H1 (cell line): ENCODE data around the gene CDCA4. TPM values are rescaled to one million over a fixed set of nuclear protein-coding genes. Genes with fewer than 3 reads are reported as not detected.
A peak's percentile ranks its signal among the peaks of the same experiment; 100 is the strongest.

Experiments used
- CTCF ChIA-PET: fragments of 300-600 bp; sonication (Branson Sonifier 250); formaldehyde crosslinking; loops from one replicate; lab custom pipeline; 2021; ENCODE audit not compliant: partially characterized antibody; lab: Charles Lee
- POLR2A ChIA-PET: fragments of 300-600 bp; sonication (Branson Sonifier 250); formaldehyde crosslinking; loops from one replicate; lab custom pipeline; 2021; ENCODE audit warnings: inconsistent platforms; ENCODE audit not compliant: partially characterized antibody; lab: Charles Lee
- DNase-seq, 2 experiments: peaks; one replicate each; pipeline versions ENCODE4 v3.0.0 to v3.0.0-alpha.2; 2010 to 2022; ENCODE audit warnings: low spot score in 2 of 2, low read depth in 1 of 2, mixed read lengths in 1 of 2
- FAIRE-seq: peaks from 2 replicates; lab custom pipeline; 2011; peaks lifted over from hg19 to GRCh38; lab: Jason Lieb, UNC
- H2AFZ ChIP-seq: 2 replicates; pipeline ENCODE4 v1.8.1; 2012; ENCODE audit warnings: low read length, inconsistent platforms
- H2AK5ac ChIP-seq: 2 replicates; pipeline ENCODE4 v1.6.1; 2013; ENCODE audit warnings: low read depth, low read length
- H2BK120ac ChIP-seq: replicated peaks from 2 replicates; pipeline ENCODE3; 2013; ENCODE audit warnings: low read depth, low read length, inconsistent platforms
- H2BK12ac ChIP-seq: 2 replicates; pipeline ENCODE4 v1.6.1; 2013; ENCODE audit warnings: low read depth, low read length
- H2BK15ac ChIP-seq: 2 replicates; pipeline ENCODE4 v1.6.1; 2013; ENCODE audit warnings: low read length
- H2BK20ac ChIP-seq: 2 replicates; pipeline ENCODE4 v1.6.1; 2013; ENCODE audit warnings: low read length
- H2BK5ac ChIP-seq: 2 replicates; pipeline ENCODE4 v1.6.1; 2013; ENCODE audit warnings: low read depth, low read length
- H3K14ac ChIP-seq: 2 replicates; pipeline ENCODE4 v1.6.1; 2013; ENCODE audit warnings: inconsistent platforms; ENCODE audit not compliant: insufficient read length
- H3K18ac ChIP-seq: 2 replicates; pipeline ENCODE4 v1.6.1; 2013; ENCODE audit warnings: low read length; ENCODE audit errors: extremely low read depth
- H3K23ac ChIP-seq: 2 replicates; pipeline ENCODE4 v1.6.1; 2013; ENCODE audit warnings: inconsistent platforms; ENCODE audit not compliant: insufficient read length
- H3K23me2 ChIP-seq: 2 replicates; pipeline ENCODE4 v1.6.1; 2013; ENCODE audit warnings: low read depth, low read length
- H3K27ac ChIP-seq: 2 replicates; pipeline ENCODE4 v1.6.1; 2011; ENCODE audit warnings: low read depth, low read length, inconsistent platforms
- H3K27me3 ChIP-seq, 4 experiments: replicated peaks in 1 of 4; 1 replicate in 1 of 4; 2 replicates in 3 of 4; pipeline versions ENCODE4 v1.6.1 to v1.8.1; 2011 to 2013; ENCODE audit warnings: low read length in 3 of 4, mild to moderate bottlenecking in 3 of 4, inconsistent platforms in 2 of 4, mixed read lengths in 2 of 4, moderate library complexity in 1 of 4; ENCODE audit not compliant: control insufficient read depth in 3 of 4, insufficient read depth in 3 of 4; ENCODE audit errors: extremely low read depth in 1 of 4
- H3K36me3 ChIP-seq, 4 experiments: 2 replicates each; pipeline versions ENCODE4 v1.6.1 to v1.8.1; 2011 to 2013; ENCODE audit warnings: mild to moderate bottlenecking in 4 of 4, low read length in 3 of 4, moderate library complexity in 2 of 4, control low read depth in 1 of 4, inconsistent platforms in 1 of 4; ENCODE audit not compliant: insufficient read depth in 4 of 4, control insufficient read depth in 2 of 4
- H3K4ac ChIP-seq: replicated peaks from 2 replicates; pipeline ENCODE3; 2013; ENCODE audit warnings: low read length, low read depth, mixed read lengths, inconsistent platforms; ENCODE audit not compliant: insufficient read length
- H3K4me1 ChIP-seq, 4 experiments: replicated peaks in 1 of 4; 1 replicate in 1 of 4; 2 replicates in 3 of 4; pipeline versions ENCODE4 v1.6.1 to v1.8.1; 2011 to 2013; ENCODE audit warnings: low read length in 3 of 4, inconsistent platforms in 2 of 4, mixed read lengths in 1 of 4; ENCODE audit not compliant: insufficient read depth in 4 of 4, control insufficient read depth in 3 of 4
- H3K4me2 ChIP-seq, 2 experiments: 2 replicates each; pipeline versions ENCODE4 v1.6.1 to v1.8.1; 2011 to 2013; ENCODE audit warnings: low read depth in 2 of 2, low read length in 2 of 2, control low read depth in 1 of 2, inconsistent platforms in 1 of 2, mild to moderate bottlenecking in 1 of 2; ENCODE audit not compliant: insufficient read depth in 1 of 2
- H3K4me3 ChIP-seq, 4 experiments: fragments of 200-600, 300-600 bp in 1 of 4; sonication (generic), shearing (Covaris generic), sonication (Bioruptor Twin) in 1 of 4; 2 replicates each; pipeline versions ENCODE4 v1.5.1 to v1.8.1; 2011 to 2016; ENCODE audit warnings: low read length in 4 of 4, low read depth in 3 of 4, control low read depth in 2 of 4, inconsistent platforms in 2 of 4, mild to moderate bottlenecking in 2 of 4, mixed read lengths in 1 of 4, moderate library complexity in 1 of 4; ENCODE audit not compliant: insufficient read depth in 2 of 4; ENCODE audit errors: extremely low read depth in 1 of 4
- H3K56ac ChIP-seq: replicated peaks from 2 replicates; pipeline ENCODE3; 2013; ENCODE audit warnings: low read depth, mild to moderate bottlenecking, mixed read lengths, low read length, inconsistent platforms; ENCODE audit not compliant: insufficient read length
- H3K79me1 ChIP-seq: 2 replicates; pipeline ENCODE4 v1.6.1; 2013; ENCODE audit warnings: low read depth, low read length, control low read depth
- H3K79me2 ChIP-seq, 2 experiments: 2 replicates each; pipeline versions ENCODE4 v1.6.1 to v1.8.1; 2012 to 2013; ENCODE audit warnings: low read length in 2 of 2, mild to moderate bottlenecking in 2 of 2, inconsistent platforms in 1 of 2; ENCODE audit not compliant: insufficient read depth in 2 of 2, control insufficient read depth in 1 of 2
- H3K9ac ChIP-seq, 4 experiments: replicated peaks in 1 of 4; 1 replicate in 1 of 4; 2 replicates in 3 of 4; pipeline versions ENCODE4 v1.6.1 to v1.8.1; 2011 to 2013; ENCODE audit warnings: low read depth in 3 of 4, low read length in 3 of 4, control low read depth in 2 of 4, mild to moderate bottlenecking in 2 of 4, moderate library complexity in 2 of 4, inconsistent platforms in 1 of 4; ENCODE audit errors: extremely low read depth in 1 of 4
- H3K9me3 ChIP-seq, 2 experiments: 2 replicates each; pipeline versions ENCODE4 v1.6.1 to v1.8.1; 2012 to 2013; ENCODE audit warnings: mild to moderate bottlenecking in 2 of 2, moderate library complexity in 2 of 2, control low read depth in 1 of 2, inconsistent platforms in 1 of 2, low read depth in 1 of 2, low read length in 1 of 2, mixed read lengths in 1 of 2; ENCODE audit not compliant: insufficient read depth in 2 of 2
- H4K20me1 ChIP-seq, 2 experiments: replicated peaks in 1 of 2; 2 replicates each; pipeline versions ENCODE3 to v1.8.1; 2011 to 2013; ENCODE audit warnings: inconsistent platforms in 2 of 2, low read length in 2 of 2, mild to moderate bottlenecking in 1 of 2; ENCODE audit not compliant: insufficient read depth in 2 of 2, control insufficient read depth in 1 of 2
- H4K5ac ChIP-seq: 2 replicates; pipeline ENCODE4 v1.6.1; 2013; ENCODE audit warnings: low read length, low read depth, mixed read lengths, inconsistent platforms; ENCODE audit not compliant: insufficient read length
- H4K8ac ChIP-seq: 2 replicates; pipeline ENCODE4 v1.8.0; 2013; ENCODE audit warnings: mild to moderate bottlenecking, moderate library complexity, low read length, inconsistent platforms; ENCODE audit not compliant: insufficient read depth; ENCODE audit errors: extremely low read depth
- H4K91ac ChIP-seq: replicated peaks from 2 replicates; pipeline ENCODE3; 2013; ENCODE audit warnings: low read length, mixed read lengths, inconsistent platforms; ENCODE audit not compliant: insufficient read length
- BCL11A ChIP-seq, 2 experiments: IDR thresholded peaks; one replicate each; pipeline ENCODE4 v1.6.1; 2011; ENCODE audit warnings: low read depth in 2 of 2, low read length in 2 of 2, mild to moderate bottlenecking in 2 of 2
- CBX8 ChIP-seq: fragments of 300-800, 300-1000 bp; sonication (generic); IDR thresholded peaks from 2 replicates; pipeline ENCODE4 v1.7.1; 2016; ENCODE audit warnings: low read depth, low read length, borderline replicate concordance
- EZH2 ChIP-seq: fragments of 200-600 bp; sonication (generic); IDR thresholded peaks from 2 replicates; pipeline ENCODE4 v1.7.1; 2012; ENCODE audit warnings: low read depth, mild to moderate bottlenecking, moderate library complexity, low read length, inconsistent platforms; ENCODE audit not compliant: severe bottlenecking
- KDM4A ChIP-seq: IDR thresholded peaks from one replicate; pipeline ENCODE4 v1.7.1; 2012; ENCODE audit warnings: low read depth, mild to moderate bottlenecking, moderate library complexity, low read length, inconsistent platforms; ENCODE audit not compliant: severe bottlenecking
- NRF1 ChIP-seq: IDR thresholded peaks from 2 replicates; pipeline ENCODE4 v1.6.1; 2011; ENCODE audit warnings: mild to moderate bottlenecking, low read depth, low read length, improper control_type of control experiment
- POU5F1 ChIP-seq: IDR thresholded peaks from 2 replicates; pipeline ENCODE4 v1.6.1; 2011; ENCODE audit warnings: low read depth, mild to moderate bottlenecking, low read length, moderate library complexity
- SIX5 ChIP-seq: IDR thresholded peaks from 2 replicates; pipeline ENCODE4 v1.6.1; 2011; ENCODE audit warnings: mild to moderate bottlenecking, low read depth, low read length
- SUZ12 ChIP-seq: fragments of 200-600 bp; sonication (generic); IDR thresholded peaks from 2 replicates; pipeline ENCODE4 v1.6.1; 2012; ENCODE audit warnings: mild to moderate bottlenecking, inconsistent platforms, low read length, moderate library complexity, mixed read lengths
- USF2 ChIP-seq: IDR thresholded peaks from 2 replicates; pipeline ENCODE4 v1.6.1; 2011; ENCODE audit warnings: low read length, improper control_type of control experiment
- WGBS, 2 experiments: shearing (Covaris generic) in 1 of 2; methylation state at CpG; one replicate each; pipeline versions ENCODE4 v1.1.6 to v1.1.7; 2013 to 2015; ENCODE audit warnings: low lambda C conversion rate in 2 of 2, mixed read lengths in 2 of 2, inconsistent platforms in 1 of 2, low coverage in 1 of 2, missing lambda C conversion rate in 1 of 2; ENCODE audit not compliant: insufficient replicate concordance in 2 of 2, insufficient coverage in 1 of 2, insufficient read length in 1 of 2; ENCODE audit errors: extremely low coverage in 1 of 2, missing lambda C conversion rate in 1 of 2; 5-methylcytosine and 5-hydroxymethylcytosine counted together
- polyA plus RNA-seq, 7 experiments: library from polyadenylated mRNA; depleted of rRNA in 3 of 7; stranded (reverse) in 5 of 7; unstranded in 2 of 7; fragments of >200 nt in 5 of 7; fragments of 200-250 nt in 2 of 7; gene quantifications; 1 replicate in 5 of 7; 2 replicates in 1 of 7; 4 replicates in 1 of 7; pipeline versions ENCODE4 v1.2.1 to v1.2.3, GENCODE V29; 2011 to 2013; ENCODE audit warnings: missing spikeins in 2 of 7, mixed read lengths in 2 of 7
- total RNA-seq: library from RNA; stranded (reverse); fragmentation: NEBNext Ultra II Directional; extraction: Animal tissue kit (Norgen Biotek cat#: 25700); gene quantifications from 2 replicates; pipeline ENCODE4 v1.2.1, GENCODE V29; 2021

CDCA4 gene
- total and polyA plus RNA-seq, 2 of the 8 experiments (the other 6 are each of a cell fraction or from before 2014, with no cell fraction given), result 49.9 to 62.4 TPM

DNA sequence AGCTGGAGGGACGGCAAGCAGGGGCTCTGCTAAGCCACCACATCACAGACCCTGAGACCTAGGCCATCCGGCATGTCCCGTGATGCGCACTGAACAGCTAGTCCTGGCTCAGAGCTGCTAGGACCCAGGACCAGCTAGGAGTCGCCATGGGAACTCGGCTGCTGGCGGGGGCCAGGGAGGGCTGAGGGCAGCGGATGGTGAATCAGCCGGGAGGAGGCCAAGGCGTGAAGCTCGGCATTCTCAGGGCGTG is 47.8 kb downstream of the CDCA4 start:
- Histone ChIP-seq H3K23ac (no peak overlapping the region), H3K14ac (no peak overlapping the region), H3K4ac (peak overlapping the region; percentile 78), H3K27ac (no peak overlapping the region), H3K36me3 (no peaks in the 10 kb centered on the region), H2AFZ (no peak overlapping the region), H3K4me3 (no peak overlapping the region), H3K23me2 (peaks cover 5% of the 10 kb centered on the region; the same call in 1 of the 2 replicates), H2AK5ac (no peak overlapping the region), H2BK120ac (no peak overlapping the region), H4K8ac (no peak overlapping the region; the same call in 1 of the 2 replicates), H3K9ac (no peak overlapping the region), H3K18ac (no peak overlapping the region; the same call in 1 of the 2 replicates), H3K79me2 (no peaks in the 10 kb centered on the region), H4K20me1 (peaks cover 4 to 5% of the 10 kb centered on the region in 2 experiments), H2BK12ac (peak overlapping the region; percentile 50; the same call in 1 of the 2 replicates), H3K4me2 (no peak overlapping the region), H3K79me1 (no peaks in the 10 kb centered on the region), H2BK15ac (0 out of 2 replicates have a peak overlapping the region, but pooled peaks have one; percentile 46), H3K9me3 (no peaks in the 10 kb centered on the region), H4K91ac (no peak overlapping the region), H3K4me1 (peaks cover 0 to 18% (median 9%) of the 10 kb centered on the region in 4 experiments; a peak in 5 of 7 replicates), H4K5ac (no peak overlapping the region), H2BK5ac (no peak overlapping the region), H2BK20ac (no peak overlapping the region; the same call in 1 of the 2 replicates), H3K56ac (no peak overlapping the region), H3K27me3 (peaks cover 15 to 18% (median 18%) of the 10 kb centered on the region in 4 experiments; a peak in 6 of 7 replicates)
- DNase-seq, result no peak
- ChIA-PET CTCF (interaction anchor here (0.7 to 11.5 kb wide), 9 partner anchors 38 to 109 kb away, joined by 3 to 161 read pairs (median 4); no protein-coding TSS in a partner anchor), POLR2A (no interaction called here)
- no peak for FAIRE-seq
- WGBS, 2 experiments, result 73% methylated on average over 11 of the region's 12 CpGs; no CpG with 5 or more reads in 1 of the 2 experiments
- TF ChIP-seq SIX5, result no peak
- TF ChIP-seq CBX8, result no peak
- no peak for TF ChIP-seq SUZ12
- no peak for TF ChIP-seq POU5F1
- no peak for TF ChIP-seq NRF1
- TF ChIP-seq KDM4A, result no peak
- TF ChIP-seq BCL11A (IDR thresholded peaks at IDR 0.05; ENCODE audit: low read depth in 2 of 2, low read length in 2 of 2), result no peak
- no peak for TF ChIP-seq EZH2
- TF ChIP-seq USF2, result no peak
